Measurements from ENCODE around the gene PAPLN. TPM values are rescaled to one million over a fixed set of nuclear protein-coding genes. Genes with fewer than 3 reads are reported as not detected.

PAPLN gene
- total RNA-seq, 1 experiment from 2014 or later: 9.6 TPM

GRCh38 chr14:73238941-73239340 lies 1.6 kb downstream of the PAPLN start:
- H3K4me1 ChIP-seq (ENCODE audit: control insufficient read depth in 1 of 2, insufficient read depth in 2 of 2, low read length in 2 of 2): peaks cover 9 to 18% of the 10 kb centered on the region in 2 experiments
- H3K36me3 ChIP-seq (ENCODE audit: control insufficient read depth in 1 of 2, insufficient read depth in 2 of 2, low read length in 2 of 2): no peaks in the 10 kb centered on the region
- H3K27me3 ChIP-seq (ENCODE audit: insufficient read depth, low read length): 0 out of 2 replicates have a peak, but pooled peaks cover 12% of the 10 kb centered on the region
- H3K4me2 ChIP-seq (ENCODE audit: low read length): peak overlapping the region; percentile 98
- no peak overlapping the region for H2AFZ ChIP-seq (ENCODE audit: low read depth, low read length, poor library complexity, severe bottlenecking)
- no peak overlapping the region for H3K9ac ChIP-seq (ENCODE audit: low read length)
- BruUV-seq (replicated peaks): TSS peak; percentile 43
- DNase-seq (ENCODE audit: low read depth, low spot score) (no peak), ATAC-seq (no peak)
- H3K4me3 ChIP-seq (replicated peaks in 1 of 2; ENCODE audit: low read depth in 1 of 2, low read length in 2 of 2): peak overlapping the region in 1 of 2 experiments; percentile 75
- no peaks in the 10 kb centered on the region for H4K20me1 ChIP-seq (ENCODE audit: insufficient read depth)
- RAD21 ChIA-PET (ENCODE audit: low non-redundant PET in 1 of 2, low total read pairs in 2 of 2, uncharacterized antibody in 2 of 2, unreplicated experiment in 2 of 2): no interaction called here
- CTCF ChIA-PET: no interaction called here
- no peaks in the 10 kb centered on the region for H3K9me3 ChIP-seq (ENCODE audit: control insufficient read depth in 1 of 2, insufficient read depth in 1 of 2, low read depth in 1 of 2, low read length in 2 of 2)
- TF ChIP-seq FOSL1 (IDR thresholded peaks at IDR 0.05; ENCODE audit: low read depth) (no peak), ATF3 (IDR thresholded peaks at IDR 0.05) (no peak), SRF (IDR thresholded peaks at IDR 0.05; ENCODE audit: low read depth) (no peak), CEBPB (IDR thresholded peaks at IDR 0.05; ENCODE audit: low read depth) (no peak), ZBTB33 (IDR thresholded peaks at IDR 0.05; ENCODE audit: extremely low read depth, insufficient replicate concordance, low read length) (no peak), CTCF (IDR thresholded peaks at IDR 0.05 in 2 of 3, conservative IDR thresholded peaks at IDR 0.05 in 1 of 3; ENCODE audit: borderline replicate concordance in 1 of 3, insufficient read depth in 1 of 3, low read depth in 2 of 3, low read length in 2 of 3) (no peak), ZNF274 (IDR thresholded peaks at IDR 0.05; ENCODE audit: low read depth, low read length) (no peak), EZH2 (IDR thresholded peaks at IDR 0.05) (no peak), EZH2phosphoT487 (IDR thresholded peaks at IDR 0.05; ENCODE audit: borderline replicate concordance) (no peak), TCF7L2 (IDR thresholded peaks at IDR 0.05; ENCODE audit: borderline replicate concordance, extremely low read depth, insufficient read depth, insufficient read length) (no peak), MAX (IDR thresholded peaks at IDR 0.05) (no peak), SP1 (IDR thresholded peaks at IDR 0.05; ENCODE audit: low read depth) (no peak), ZFX (IDR thresholded peaks at IDR 0.05) (no peak)
- no peaks in the 10 kb centered on the region for H3K9me2 ChIP-seq (ENCODE audit: insufficient read depth)
- intact Hi-C loops (cut with micrococcal nuclease): no loop called here
- POLR2A ChIA-PET: no interaction called here
- no peaks in the 10 kb centered on the region for H3K79me2 ChIP-seq (ENCODE audit: insufficient read depth, low read length)
- H3K27ac ChIP-seq (ENCODE audit: low read depth, low read length): no peak overlapping the region
